Measurements from ENCODE around the gene STK32B.

STK32B gene

GRCh38 chr4:5364406-5364805 is 313.1 kb downstream of the STK32B start:
- no peak for TF ChIP-seq CTCF (IDR thresholded peaks at IDR 0.05; ENCODE audit: poor library complexity, severe bottlenecking)
- H3K27me3 ChIP-seq (ENCODE audit: insufficient read depth, poor library complexity, severe bottlenecking) = no peaks in the 10 kb centered on the region
- ATAC-seq (ENCODE audit: low read depth) = no peak
- H3K27ac ChIP-seq (ENCODE audit: poor library complexity, severe bottlenecking) = peak overlapping the region; percentile 82
- no peak for DNase-seq (ENCODE audit: low spot score)
- H3K4me3 ChIP-seq (ENCODE audit: severe bottlenecking) = no peak overlapping the region
- H3K36me3 ChIP-seq (ENCODE audit: low read depth) = no peaks in the 10 kb centered on the region
- H3K9me3 ChIP-seq (ENCODE audit: severe bottlenecking) = no peaks in the 10 kb centered on the region
- peaks cover 23% of the 10 kb centered on the region for H3K4me1 ChIP-seq (ENCODE audit: insufficient read depth, poor library complexity, severe bottlenecking)

- Histone ChIP-seq H3K4me3 (ENCODE audit: severe bottlenecking) (no peak overlapping the region), H3K4me1 (ENCODE audit: insufficient read depth, poor library complexity, severe bottlenecking) (peaks cover 25% of the 10 kb centered on the region), H3K27ac (ENCODE audit: poor library complexity, severe bottlenecking) (peak overlapping the region; percentile 82), H3K27me3 (ENCODE audit: insufficient read depth, poor library complexity, severe bottlenecking) (no peaks in the 10 kb centered on the region), H3K36me3 (ENCODE audit: low read depth) (no peaks in the 10 kb centered on the region), H3K9me3 (ENCODE audit: severe bottlenecking) (no peaks in the 10 kb centered on the region)
- peak; percentile 93 for ATAC-seq (ENCODE audit: low read depth)
- TF ChIP-seq CTCF (IDR thresholded peaks at IDR 0.05; ENCODE audit: poor library complexity, severe bottlenecking) = no peak
- peak; percentile 95 for DNase-seq (ENCODE audit: low spot score)
Measured at GRCh38 chr4:5365071-5366008, 314.1 kb downstream of the STK32B start.

GRCh38 chr4:5366009-5366386 is 314.7 kb downstream of the STK32B start:
- Histone ChIP-seq H3K9me3 (ENCODE audit: severe bottlenecking) (no peaks in the 10 kb centered on the region), H3K36me3 (ENCODE audit: low read depth) (no peaks in the 10 kb centered on the region), H3K27ac (ENCODE audit: poor library complexity, severe bottlenecking) (peak overlapping the region; percentile 82), H3K4me1 (ENCODE audit: insufficient read depth, poor library complexity, severe bottlenecking) (peaks cover 25% of the 10 kb centered on the region), H3K27me3 (ENCODE audit: insufficient read depth, poor library complexity, severe bottlenecking) (no peaks in the 10 kb centered on the region), H3K4me3 (ENCODE audit: severe bottlenecking) (no peak overlapping the region)
- ATAC-seq (ENCODE audit: low read depth) (0 out of 3 replicates have a peak, but pooled peaks have one; percentile 1), DNase-seq (ENCODE audit: low spot score) (no peak)
- no peak for TF ChIP-seq CTCF (IDR thresholded peaks at IDR 0.05; ENCODE audit: poor library complexity, severe bottlenecking)

GRCh38 chr4:5366421-5366820 is 315.1 kb downstream of the STK32B start:
- ATAC-seq (ENCODE audit: low read depth) (peak; percentile 50), DNase-seq (ENCODE audit: low spot score) (no peak)
- Histone ChIP-seq H3K4me3 (ENCODE audit: severe bottlenecking) (no peak overlapping the region), H3K36me3 (ENCODE audit: low read depth) (no peaks in the 10 kb centered on the region), H3K9me3 (ENCODE audit: severe bottlenecking) (no peaks in the 10 kb centered on the region), H3K4me1 (ENCODE audit: insufficient read depth, poor library complexity, severe bottlenecking) (peaks cover 25% of the 10 kb centered on the region), H3K27ac (ENCODE audit: poor library complexity, severe bottlenecking) (peak overlapping the region; percentile 82), H3K27me3 (ENCODE audit: insufficient read depth, poor library complexity, severe bottlenecking) (no peaks in the 10 kb centered on the region)
- TF ChIP-seq CTCF (IDR thresholded peaks at IDR 0.05; ENCODE audit: poor library complexity, severe bottlenecking) = no peak

GRCh38 chr4:5368426-5368825 is 317.1 kb downstream of the STK32B start:
- no peak for TF ChIP-seq CTCF (IDR thresholded peaks at IDR 0.05; ENCODE audit: poor library complexity, severe bottlenecking)
- peaks cover 25% of the 10 kb centered on the region for H3K4me1 ChIP-seq (ENCODE audit: insufficient read depth, poor library complexity, severe bottlenecking)
- no peak overlapping the region for H3K27ac ChIP-seq (ENCODE audit: poor library complexity, severe bottlenecking)
- ATAC-seq (ENCODE audit: low read depth) (no peak), DNase-seq (ENCODE audit: low spot score) (no peak)
- no peaks in the 10 kb centered on the region for H3K36me3 ChIP-seq (ENCODE audit: low read depth)
- H3K27me3 ChIP-seq (ENCODE audit: insufficient read depth, poor library complexity, severe bottlenecking) = no peaks in the 10 kb centered on the region
- H3K9me3 ChIP-seq (ENCODE audit: severe bottlenecking) = no peaks in the 10 kb centered on the region
- H3K4me3 ChIP-seq (ENCODE audit: severe bottlenecking) = no peak overlapping the region
